ENCODE results near the gene MINDY4.

The MINDY4 gene

GRCh38 chr7:30796105-30796869, 25.1 kb downstream of the MINDY4 start:
- no peak overlapping the region for H3K27ac ChIP-seq (ENCODE audit: extremely low read depth, low read depth, low read length)
- POLR2A ChIA-PET, result no interaction called here

GRCh38 chr7:30797176-30798040, 26.2 kb downstream of the MINDY4 start:
- H3K4me1 ChIP-seq (ENCODE audit: control insufficient read depth, insufficient read depth, low read length), result no peaks in the 10 kb centered on the region
- ChIA-PET CTCF (interaction anchor here (0.6 to 3.2 kb wide), 3 partner anchors 121 to 327 kb away, joined by 3 to 13 read pairs (median 3); no protein-coding TSS in a partner anchor), POLR2A (no interaction called here)
- no peak overlapping the region for H3K4me3 ChIP-seq (ENCODE audit: low read depth, low read length)
- H3K27ac ChIP-seq (ENCODE audit: extremely low read depth, low read depth, low read length), result no peak overlapping the region
- no peaks in the 10 kb centered on the region for H3K9me3 ChIP-seq (ENCODE audit: control insufficient read depth, insufficient read depth, low read depth, low read length)
- peaks cover 0 to 3% of the 10 kb centered on the region in 2 experiments; a peak in 1 of 3 replicates for H3K36me3 ChIP-seq (ENCODE audit: control insufficient read depth in 2 of 2, insufficient read depth in 1 of 2, low read length in 2 of 2)
- TF ChIP-seq ZNF248 (tag by site-specific recombination; IDR thresholded peaks at IDR 0.05) (no peak), ZNF843 (tag by site-specific recombination; IDR thresholded peaks at IDR 0.05) (no peak), PATZ1 (tag by site-specific recombination; IDR thresholded peaks at IDR 0.05) (no peak), ZNF837 (tag by site-specific recombination; IDR thresholded peaks at IDR 0.05) (no peak), ZNF544 (tag by site-specific recombination; IDR thresholded peaks at IDR 0.05) (no peak), ZNF302 (tag by site-specific recombination; IDR thresholded peaks at IDR 0.05; ENCODE audit: low read depth) (no peak), SALL2 (tag by site-specific recombination; IDR thresholded peaks at IDR 0.05; ENCODE audit: borderline replicate concordance) (no peak), ZNF16 (tag by site-specific recombination; IDR thresholded peaks at IDR 0.05; ENCODE audit: low read depth) (no peak), CTCF (tag by site-specific recombination; IDR thresholded peaks at IDR 0.05) (no peak), KLF1 (tag by site-specific recombination; IDR thresholded peaks at IDR 0.05) (no peak), WT1 (tag by site-specific recombination; IDR thresholded peaks at IDR 0.05) (no peak), ZBTB49 (tag by site-specific recombination; IDR thresholded peaks at IDR 0.05; ENCODE audit: low read depth) (no peak), OVOL3 (tag by site-specific recombination; IDR thresholded peaks at IDR 0.05) (no peak), ZNF214 (tag by site-specific recombination; IDR thresholded peaks at IDR 0.05; ENCODE audit: borderline replicate concordance) (no peak), ZNF529 (tag by site-specific recombination; IDR thresholded peaks at IDR 0.05; ENCODE audit: insufficient replicate concordance) (no peak)

More at GRCh38 chr7:30796105-30796869, 25.1 kb downstream of the MINDY4 start:
- H3K36me3 ChIP-seq (ENCODE audit: control insufficient read depth in 2 of 2, insufficient read depth in 1 of 2, low read length in 2 of 2), result peaks cover 3% of the 10 kb centered on the region in 2 experiments; a peak in 2 of 3 replicates
- H3K9me3 ChIP-seq (ENCODE audit: control insufficient read depth, insufficient read depth, low read depth, low read length), result no peaks in the 10 kb centered on the region
- TF ChIP-seq ELK4 (IDR thresholded peaks at IDR 0.05; ENCODE audit: borderline replicate concordance, low read depth, low read length) (no peak), ZFP69B (tag by site-specific recombination; IDR thresholded peaks at IDR 0.05) (no peak), ZNF791 (tag by site-specific recombination; IDR thresholded peaks at IDR 0.05) (no peak), ZNF16 (tag by site-specific recombination; IDR thresholded peaks at IDR 0.05; ENCODE audit: low read depth) (no peak), FEZF1 (tag by site-specific recombination; IDR thresholded peaks at IDR 0.05) (no peak)
- no peak overlapping the region for H3K4me3 ChIP-seq (ENCODE audit: low read depth, low read length)
- H3K4me1 ChIP-seq (ENCODE audit: control insufficient read depth, insufficient read depth, low read length), result no peaks in the 10 kb centered on the region
- CTCF ChIA-PET, result interaction anchor here (0.6 to 3.2 kb wide), 4 partner anchors 20 to 326 kb away, joined by 3 to 13 read pairs (median 4); no protein-coding TSS in a partner anchor
